ENCODE results near the gene M1AP.
"Not testable (repeated sequence)": the region's sequence is repeated elsewhere in the genome, so short reads cannot be mapped to it uniquely, and the experiment has no call there.

Gene M1AP

DNA sequence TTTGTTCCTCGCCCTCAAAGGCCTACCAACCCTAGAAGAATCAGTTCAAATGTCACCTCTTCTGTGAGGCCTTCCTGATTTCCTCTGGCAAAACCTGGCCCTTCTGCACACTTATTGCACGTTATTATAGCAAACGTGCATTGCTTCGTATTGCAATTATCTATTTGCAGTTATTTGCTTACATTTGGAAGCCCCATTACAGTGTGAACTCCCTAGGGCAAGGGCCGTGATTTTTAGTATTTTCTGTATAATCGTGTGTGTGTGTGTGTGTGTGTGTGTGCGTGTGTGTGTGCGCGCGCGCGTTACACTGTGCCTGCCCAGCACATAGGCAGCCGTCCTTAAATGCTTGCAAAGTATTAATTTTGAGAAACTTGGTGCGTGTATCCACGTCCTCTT is 5.5 kb upstream of the M1AP start:
- TF ChIP-seq TAF1 (IDR thresholded peaks at IDR 0.05; ENCODE audit: borderline replicate concordance, low read depth, low read length) (no peak), POLR2AphosphoS5 (IDR thresholded peaks at IDR 0.05; ENCODE audit: low read depth, low read length) (no peak), POLR2A (IDR thresholded peaks at IDR 0.05; ENCODE audit: low read depth, low read length) (no peak)
- DNase-seq (ENCODE audit: insufficient read length) (no peak), FAIRE-seq (no peak)

- no peak for FAIRE-seq
- no peak for TF ChIP-seq POLR2AphosphoS5 (IDR thresholded peaks at IDR 0.05; ENCODE audit: low read depth, low read length)
- TF ChIP-seq TAF1 (IDR thresholded peaks at IDR 0.05; ENCODE audit: borderline replicate concordance, low read depth, low read length) = no peak
- no peak for TF ChIP-seq POLR2A (IDR thresholded peaks at IDR 0.05; ENCODE audit: low read depth, low read length)
- DNase-seq (ENCODE audit: insufficient read length) = no peak
Observed at GRCh38 chr2:74646834-74647482, 1.2 kb downstream of the M1AP start.

GRCh38 chr2:74646201-74646600 is 1.9 kb downstream of the M1AP start:
- FAIRE-seq (no peak), DNase-seq (ENCODE audit: insufficient read length) (no peak)
- TF ChIP-seq TAF1 (IDR thresholded peaks at IDR 0.05; ENCODE audit: borderline replicate concordance, low read depth, low read length) (no peak), POLR2A (IDR thresholded peaks at IDR 0.05; ENCODE audit: low read depth, low read length) (no peak), POLR2AphosphoS5 (IDR thresholded peaks at IDR 0.05; ENCODE audit: low read depth, low read length) (no peak)

- DNase-seq (ENCODE audit: insufficient read length) (no peak), FAIRE-seq (no peak)
- TF ChIP-seq POLR2AphosphoS5 (IDR thresholded peaks at IDR 0.05; ENCODE audit: low read depth, low read length) (no peak), POLR2A (IDR thresholded peaks at IDR 0.05; ENCODE audit: low read depth, low read length) (no peak), TAF1 (IDR thresholded peaks at IDR 0.05; ENCODE audit: borderline replicate concordance, low read depth, low read length) (no peak)
Observed at GRCh38 chr2:74645344-74645743, 2.8 kb downstream of the M1AP start.

DNA sequence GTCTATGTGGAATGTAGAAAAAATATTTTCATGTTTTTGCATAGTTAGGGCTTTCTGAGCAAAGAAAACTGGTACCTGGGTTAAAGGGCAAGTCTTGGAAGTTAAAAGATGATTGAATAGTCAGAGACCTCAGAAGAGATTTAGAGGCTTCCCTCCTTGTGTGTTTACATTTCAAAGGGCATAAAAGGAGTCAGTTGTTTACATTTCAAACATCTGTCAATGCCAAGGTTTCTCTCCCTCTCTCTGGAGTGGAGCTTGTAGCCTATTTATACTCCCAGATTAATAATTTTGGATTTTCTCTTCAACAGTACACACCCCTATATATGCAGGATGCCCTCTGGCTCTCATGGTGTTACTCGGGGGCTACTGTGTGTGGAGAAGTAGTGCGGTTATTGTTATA is 8.6 kb downstream of the M1AP start:
- FAIRE-seq = no peak
- TF ChIP-seq POLR2A (IDR thresholded peaks at IDR 0.05; ENCODE audit: low read depth, low read length) (no peak), POLR2AphosphoS5 (IDR thresholded peaks at IDR 0.05; ENCODE audit: low read depth, low read length) (no peak), TAF1 (IDR thresholded peaks at IDR 0.05; ENCODE audit: borderline replicate concordance, low read depth, low read length) (no peak)

GRCh38 chr2:74632939-74633312 is 15.2 kb downstream of the M1AP start:
- DNase-seq (ENCODE audit: insufficient read length) = no peak
- TF ChIP-seq TAF1 (IDR thresholded peaks at IDR 0.05; ENCODE audit: borderline replicate concordance, low read depth, low read length) (no peak), POLR2A (IDR thresholded peaks at IDR 0.05; ENCODE audit: low read depth, low read length) (no peak), POLR2AphosphoS5 (IDR thresholded peaks at IDR 0.05; ENCODE audit: low read depth, low read length) (no peak)
- FAIRE-seq = no peak

More for the DNA sequence above, 8.6 kb downstream of the M1AP start:
- no peak for DNase-seq (ENCODE audit: insufficient read length)

- DNase-seq (ENCODE audit: insufficient read length) (no peak), FAIRE-seq (no peak)
- TF ChIP-seq POLR2AphosphoS5 (IDR thresholded peaks at IDR 0.05; ENCODE audit: low read depth, low read length) (no peak), TAF1 (IDR thresholded peaks at IDR 0.05; ENCODE audit: borderline replicate concordance, low read depth, low read length) (no peak), POLR2A (IDR thresholded peaks at IDR 0.05; ENCODE audit: low read depth, low read length) (no peak)
Observed at GRCh38 chr2:74632209-74632938, 15.8 kb downstream of the M1AP start.

DNA sequence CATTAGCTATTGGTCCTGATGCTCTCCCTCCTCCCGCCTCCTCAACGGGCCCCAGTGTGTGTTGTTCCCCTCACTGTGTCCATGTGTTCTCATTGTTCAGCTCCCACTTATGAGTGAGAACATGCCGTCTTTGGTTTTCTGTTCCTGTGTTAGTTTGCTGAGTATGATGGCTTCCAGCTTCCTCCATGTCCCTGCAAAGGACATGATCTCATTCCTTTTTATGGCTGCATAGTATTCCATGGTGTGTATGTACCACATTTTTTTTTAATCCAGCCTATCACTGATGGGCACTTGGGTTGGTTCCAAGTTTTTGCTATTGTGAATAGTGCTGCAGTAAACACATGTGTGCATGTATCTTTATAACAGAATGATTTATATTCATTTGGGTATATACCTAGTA is 17.7 kb downstream of the M1AP start:
- not testable (repeated sequence) for DNase-seq (ENCODE audit: insufficient read length); FAIRE-seq

- TF ChIP-seq POLR2AphosphoS5 (IDR thresholded peaks at IDR 0.05; ENCODE audit: low read depth, low read length) (no peak), TAF1 (IDR thresholded peaks at IDR 0.05; ENCODE audit: borderline replicate concordance, low read depth, low read length) (no peak), POLR2A (IDR thresholded peaks at IDR 0.05; ENCODE audit: low read depth, low read length) (no peak)
- FAIRE-seq = no peak
- DNase-seq (ENCODE audit: insufficient read length) = no peak
Observed at GRCh38 chr2:74628538-74629105, 19.5 kb downstream of the M1AP start.

DNA sequence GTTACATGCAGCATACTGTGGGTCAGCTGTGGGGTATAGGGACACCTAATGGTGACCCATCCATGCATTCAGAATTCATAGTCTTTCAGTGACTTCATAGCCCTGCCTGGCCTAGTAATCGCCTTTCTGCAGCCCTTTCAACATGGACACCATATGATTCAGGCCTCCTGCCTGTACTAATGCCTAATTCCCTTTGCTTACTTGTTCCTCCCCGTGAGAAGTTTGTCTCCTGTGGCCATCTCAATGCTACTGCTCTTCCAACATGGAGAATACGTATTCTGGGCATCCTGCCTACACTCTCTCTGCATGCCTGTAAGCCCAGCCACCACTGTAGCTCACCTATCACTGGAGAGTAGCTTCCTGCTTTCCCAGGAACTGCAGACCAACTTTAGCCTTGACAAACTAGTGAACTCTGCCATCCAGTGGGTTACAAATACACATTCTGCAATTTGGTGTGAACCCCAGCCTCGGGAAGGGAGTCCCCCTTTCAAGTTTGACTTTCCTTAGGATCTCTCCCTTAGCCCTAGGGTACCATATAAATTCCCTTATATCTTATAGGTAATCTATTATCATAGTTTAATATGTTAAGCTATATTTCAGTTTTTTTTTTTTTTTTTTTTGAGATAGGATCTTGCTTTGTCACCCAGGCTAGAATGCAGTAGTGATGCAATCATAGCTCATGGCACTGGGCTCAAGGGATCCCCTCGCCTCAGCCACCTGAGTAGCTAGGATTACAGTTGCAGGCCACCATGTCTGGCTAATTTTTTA is 22.3 kb downstream of the M1AP start:
- FAIRE-seq (no peak), DNase-seq (ENCODE audit: insufficient read length) (no peak)
- TF ChIP-seq POLR2A (IDR thresholded peaks at IDR 0.05; ENCODE audit: low read depth, low read length) (no peak), POLR2AphosphoS5 (IDR thresholded peaks at IDR 0.05; ENCODE audit: low read depth, low read length) (no peak), TAF1 (IDR thresholded peaks at IDR 0.05; ENCODE audit: borderline replicate concordance, low read depth, low read length) (no peak)

GRCh38 chr2:74620671-74621070 is 27.5 kb downstream of the M1AP start:
- DNase-seq (ENCODE audit: insufficient read length) (no peak), FAIRE-seq (no peak)
- no peak for TF ChIP-seq POLR2AphosphoS5 (IDR thresholded peaks at IDR 0.05; ENCODE audit: low read depth, low read length)
- no peak for TF ChIP-seq TAF1 (IDR thresholded peaks at IDR 0.05; ENCODE audit: borderline replicate concordance, low read depth, low read length)
- no peak for TF ChIP-seq POLR2A (IDR thresholded peaks at IDR 0.05; ENCODE audit: low read depth, low read length)

All from GM12892 (cell line).